ENCODE results near the gene VAV3. TPM values are rescaled to one million over a fixed set of nuclear protein-coding genes. Genes with fewer than 3 reads are reported as not detected.

VAV3 gene
- total RNA-seq, 4 donors from 2014 or later: 44.1 to 123 (median 111) TPM

GRCh38 chr1:107590087-107590486, 374.9 kb downstream of the VAV3 start:
- intact Hi-C loops (cut with DNase I; ENCODE audit: low total_unique reads) (no loop called here), in situ Hi-C loops (cut with MboI; ENCODE audit: low pct_ligation_motif_present in 1 of 4, low pct_unique_long_range_greater_than_20kb in 1 of 4, low sequenced_read_pairs in 3 of 4) (no loop called here)
- H3K4me1 ChIP-seq: peaks cover 0 to 32% (median 17%) of the 10 kb centered on the region in 4 donors

GRCh38 chr1:107588321-107588720, 376.7 kb downstream of the VAV3 start:
- DNase-seq: no peak
- H3K36me3 ChIP-seq: no peaks in the 10 kb centered on the region
- H3K9me3 ChIP-seq: no peaks in the 10 kb centered on the region
- TF ChIP-seq POLR2AphosphoS5 (IDR thresholded peaks at IDR 0.05) (no peak), EP300 (IDR thresholded peaks at IDR 0.05; ENCODE audit: low read depth) (no peak), CTCF (IDR thresholded peaks at IDR 0.05) (no peak), POLR2A (IDR thresholded peaks at IDR 0.05) (no peak)
- H3K27ac ChIP-seq: no peak overlapping the region
- H3K27me3 ChIP-seq: no peaks in the 10 kb centered on the region
- H3K4me1 ChIP-seq: peaks cover 0 to 15% (median 3%) of the 10 kb centered on the region in 4 donors
- in situ Hi-C loops (cut with MboI; ENCODE audit: low pct_ligation_motif_present in 1 of 4, low pct_unique_long_range_greater_than_20kb in 1 of 4, low sequenced_read_pairs in 3 of 4): no loop called here
- no peak overlapping the region for H3K4me3 ChIP-seq
- 82 to 95% methylated on average over 1 of the region's 1 CpG for WGBS, 2 donors (ENCODE audit: low coverage in 1 of 2)
- intact Hi-C loops (cut with DNase I; ENCODE audit: low total_unique reads): no loop called here

More at GRCh38 chr1:107590087-107590486, 374.9 kb downstream of the VAV3 start:
- no peaks in the 10 kb centered on the region for H3K36me3 ChIP-seq
- H3K27me3 ChIP-seq: no peaks in the 10 kb centered on the region
- H3K27ac ChIP-seq: no peak overlapping the region
- TF ChIP-seq CTCF (IDR thresholded peaks at IDR 0.05): no peak
- TF ChIP-seq EP300 (IDR thresholded peaks at IDR 0.05; ENCODE audit: low read depth): no peak
- TF ChIP-seq POLR2A (IDR thresholded peaks at IDR 0.05): no peak
- no peak for TF ChIP-seq POLR2AphosphoS5 (IDR thresholded peaks at IDR 0.05)
- H3K4me3 ChIP-seq: no peak overlapping the region
- DNase-seq: no peak
- H3K9me3 ChIP-seq: no peaks in the 10 kb centered on the region

- in situ Hi-C loops (cut with MboI; ENCODE audit: low pct_ligation_motif_present in 1 of 4, low pct_unique_long_range_greater_than_20kb in 1 of 4, low sequenced_read_pairs in 3 of 4): no loop called here
- WGBS, 2 donors (ENCODE audit: low coverage in 1 of 2): 84 to 87% methylated on average over 3 of the region's 3 CpGs
- no peak for DNase-seq
- no peaks in the 10 kb centered on the region for H3K27me3 ChIP-seq
- TF ChIP-seq POLR2AphosphoS5 (IDR thresholded peaks at IDR 0.05) (no peak), EP300 (IDR thresholded peaks at IDR 0.05; ENCODE audit: low read depth) (no peak), CTCF (IDR thresholded peaks at IDR 0.05) (no peak)
- peaks cover 0 to 18% (median 3%) of the 10 kb centered on the region in 4 donors for H3K36me3 ChIP-seq
- no peak overlapping the region for H3K4me3 ChIP-seq
- intact Hi-C loops (cut with DNase I; ENCODE audit: low total_unique reads): no loop called here
- H3K4me1 ChIP-seq: peaks cover 0 to 9% (median 0%) of the 10 kb centered on the region in 4 donors
- no peaks in the 10 kb centered on the region for H3K9me3 ChIP-seq
- no peak overlapping the region for H3K27ac ChIP-seq
Measured at GRCh38 chr1:107575226-107575625, 389.8 kb downstream of the VAV3 start.

GRCh38 chr1:107574044-107574443, 390.9 kb downstream of the VAV3 start:
- in situ Hi-C loops (cut with MboI; ENCODE audit: low pct_ligation_motif_present in 1 of 4, low pct_unique_long_range_greater_than_20kb in 1 of 4, low sequenced_read_pairs in 3 of 4): no loop called here
- 88 to 90% methylated on average over 5 to 6 of the region's 6 CpGs for WGBS, 2 donors (ENCODE audit: low coverage in 1 of 2)

More at GRCh38 chr1:107574044-107574443, 390.9 kb downstream of the VAV3 start:
- peak overlapping the region in 1 of 4 donors; percentile 64 for H3K27ac ChIP-seq
- no peaks in the 10 kb centered on the region for H3K27me3 ChIP-seq
- peaks cover 0 to 18% (median 3%) of the 10 kb centered on the region in 4 donors for H3K36me3 ChIP-seq
- H3K4me1 ChIP-seq: peaks cover 0 to 9% (median 0%) of the 10 kb centered on the region in 4 donors
- no peak for TF ChIP-seq POLR2A (IDR thresholded peaks at IDR 0.05)
- TF ChIP-seq EP300 (IDR thresholded peaks at IDR 0.05; ENCODE audit: low read depth): no peak
- TF ChIP-seq CTCF (IDR thresholded peaks at IDR 0.05): no peak
- no peak for TF ChIP-seq POLR2AphosphoS5 (IDR thresholded peaks at IDR 0.05)
- intact Hi-C loops (cut with DNase I; ENCODE audit: low total_unique reads): no loop called here
- no peak for DNase-seq
- H3K4me3 ChIP-seq: no peak overlapping the region
- no peaks in the 10 kb centered on the region for H3K9me3 ChIP-seq

Measured in transverse colon (tissue), 4 donors.